Mesangial cell (primary cell): ENCODE results near the gene PRX. TPM values are rescaled to one million over a fixed set of nuclear protein-coding genes. Genes with fewer than 3 reads are reported as not detected.

Experiments
- total RNA-seq: library from RNA; depleted of rRNA; stranded (reverse); fragments of >200 nt; gene quantifications from 2 replicates; pipeline ENCODE4 v1.2.3, GENCODE V29; 2015

The PRX gene, protein sequence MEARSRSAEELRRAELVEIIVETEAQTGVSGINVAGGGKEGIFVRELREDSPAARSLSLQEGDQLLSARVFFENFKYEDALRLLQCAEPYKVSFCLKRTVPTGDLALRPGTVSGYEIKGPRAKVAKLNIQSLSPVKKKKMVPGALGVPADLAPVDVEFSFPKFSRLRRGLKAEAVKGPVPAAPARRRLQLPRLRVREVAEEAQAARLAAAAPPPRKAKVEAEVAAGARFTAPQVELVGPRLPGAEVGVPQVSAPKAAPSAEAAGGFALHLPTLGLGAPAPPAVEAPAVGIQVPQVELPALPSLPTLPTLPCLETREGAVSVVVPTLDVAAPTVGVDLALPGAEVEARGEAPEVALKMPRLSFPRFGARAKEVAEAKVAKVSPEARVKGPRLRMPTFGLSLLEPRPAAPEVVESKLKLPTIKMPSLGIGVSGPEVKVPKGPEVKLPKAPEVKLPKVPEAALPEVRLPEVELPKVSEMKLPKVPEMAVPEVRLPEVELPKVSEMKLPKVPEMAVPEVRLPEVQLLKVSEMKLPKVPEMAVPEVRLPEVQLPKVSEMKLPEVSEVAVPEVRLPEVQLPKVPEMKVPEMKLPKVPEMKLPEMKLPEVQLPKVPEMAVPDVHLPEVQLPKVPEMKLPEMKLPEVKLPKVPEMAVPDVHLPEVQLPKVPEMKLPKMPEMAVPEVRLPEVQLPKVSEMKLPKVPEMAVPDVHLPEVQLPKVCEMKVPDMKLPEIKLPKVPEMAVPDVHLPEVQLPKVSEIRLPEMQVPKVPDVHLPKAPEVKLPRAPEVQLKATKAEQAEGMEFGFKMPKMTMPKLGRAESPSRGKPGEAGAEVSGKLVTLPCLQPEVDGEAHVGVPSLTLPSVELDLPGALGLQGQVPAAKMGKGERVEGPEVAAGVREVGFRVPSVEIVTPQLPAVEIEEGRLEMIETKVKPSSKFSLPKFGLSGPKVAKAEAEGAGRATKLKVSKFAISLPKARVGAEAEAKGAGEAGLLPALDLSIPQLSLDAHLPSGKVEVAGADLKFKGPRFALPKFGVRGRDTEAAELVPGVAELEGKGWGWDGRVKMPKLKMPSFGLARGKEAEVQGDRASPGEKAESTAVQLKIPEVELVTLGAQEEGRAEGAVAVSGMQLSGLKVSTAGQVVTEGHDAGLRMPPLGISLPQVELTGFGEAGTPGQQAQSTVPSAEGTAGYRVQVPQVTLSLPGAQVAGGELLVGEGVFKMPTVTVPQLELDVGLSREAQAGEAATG (N-terminal part only)
- total RNA-seq, result 1.1 and 3.4 TPM in 2 replicates

GRCh38 chr19:40413291-40413845 is at the start of gene PRX:
Gene PRX (minus strand): TSS chr19:40413378. CDS start chr19:40407932, 5,446 bp downstream.

GRCh38 chr19:40444000-40444824 is 31.0 kb upstream of the PRX start, which contains the start of gene SERTAD3:
Gene SERTAD3 (minus strand): TSS chr19:40444335. CDS start chr19:40442080, 2,255 bp downstream.

GRCh38 chr19:40425450-40426287 is 12.5 kb upstream of the PRX start, which contains the start of gene SERTAD1:
Gene SERTAD1 (minus strand): TSS chr19:40425992. CDS start chr19:40423546, 2,446 bp downstream.

DNA sequence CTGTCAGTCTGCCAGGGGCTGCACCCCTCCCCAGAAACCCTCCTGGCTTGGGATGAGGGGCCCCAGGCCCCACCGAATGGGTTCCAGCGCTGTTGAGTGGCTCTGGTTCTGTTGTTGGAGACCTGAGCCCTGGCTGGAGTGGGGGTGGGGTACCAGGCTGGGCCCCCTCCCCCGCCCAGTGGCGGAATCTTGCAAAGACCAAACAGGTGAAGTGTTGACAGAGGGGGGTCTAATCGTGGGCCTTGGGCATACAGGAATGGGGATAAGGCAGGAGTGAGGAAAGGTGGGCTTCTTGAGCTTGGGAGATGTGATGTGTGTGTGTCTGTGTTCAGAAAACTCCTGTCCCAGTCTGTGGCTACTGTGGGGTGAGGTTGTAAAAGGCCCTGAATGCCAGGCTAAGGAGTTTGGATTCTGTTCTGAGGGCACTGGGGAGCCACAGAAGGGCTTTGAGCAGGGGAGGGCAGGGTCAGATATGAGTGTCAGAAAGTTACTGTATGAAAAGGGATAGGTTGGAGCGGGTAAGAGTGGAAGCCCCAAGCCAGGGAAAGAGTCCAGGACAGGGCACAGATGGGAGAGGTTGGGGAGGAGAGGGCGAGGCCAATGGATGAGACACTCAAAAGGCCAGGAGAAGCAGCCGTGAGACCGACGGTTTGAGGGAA is 23.0 kb downstream of the PRX start, which contains the start of gene HIPK4:
HIPK4 (minus strand) TSS at position 98 of the 659 bp plus-strand sequence. CDS start 279 bp downstream, outside the sequence.

GRCh38 chr19:40348125-40348913 is 64.9 kb downstream of the PRX start, which contains the start of the genes C19orf47 and PLD3:
Gene C19orf47 (minus strand): TSS chr19:40348397. CDS start chr19:40341857, 6,540 bp downstream.
Gene PLD3 (plus strand): TSS chr19:40348695. CDS start chr19:40366484, 17,789 bp downstream.

Other genes starting within 250 kb of the PRX start
- 9.6 and 12.5 TPM in 2 replicates for gene MAP3K10, start 222.0 kb downstream of the PRX start, total RNA-seq
- not detected in 2 replicates for gene TTC9B, start 195.0 kb downstream of the PRX start, total RNA-seq
- not detected in 2 replicates for gene CCNP, start 186.7 kb downstream of the PRX start, total RNA-seq
- 75.6 and 91.8 TPM in 2 replicates for gene AKT2, start 128.0 kb downstream of the PRX start, total RNA-seq
- 11.2 and 19.2 TPM in 2 replicates for gene C19orf47, start 65.0 kb downstream of the PRX start, total RNA-seq
- gene PLD3, start 64.7 kb downstream of the PRX start, total RNA-seq, result 235 and 546 TPM in 2 replicates
- gene HIPK4, start 23.2 kb downstream of the PRX start, total RNA-seq, result 0.25 TPM in 1 of 2 replicates, not detected in the other
- 8.0 and 12.5 TPM in 2 replicates for gene SERTAD1, start 12.6 kb upstream of the PRX start, total RNA-seq
- gene SERTAD3, start 31.0 kb upstream of the PRX start, total RNA-seq, result 17.9 and 22.8 TPM in 2 replicates
- 37.2 and 98.8 TPM in 2 replicates for gene BLVRB, start 52.4 kb upstream of the PRX start, total RNA-seq
- gene SPTBN4, start 53.6 kb upstream of the PRX start, total RNA-seq, result 0.38 and 0.49 TPM in 2 replicates
- gene SHKBP1, start 163.5 kb upstream of the PRX start, total RNA-seq, result 139 and 152 TPM in 2 replicates
- gene LTBP4, start 188.0 kb upstream of the PRX start, total RNA-seq, result 77.6 and 170 TPM in 2 replicates